K562 (cell line): Measurements from ENCODE around the gene CHRM1. TPM values are rescaled to one million over a fixed set of nuclear protein-coding genes. Genes with fewer than 3 reads are reported as not detected.

Experiments used
- ATAC-seq: fragments of 200-7000 bp; cut with Tn5 transposase; 3 replicates; pipeline ENCODE4 v1.9.1; 2020; ENCODE audit warnings: moderate library complexity
- BruUV-seq: library from RNA; stranded (reverse); fragments of 400-500 nt; replicated peaks from 2 replicates; lab custom pipeline; 2021; lab: Mats Ljungman, UMichigan
- CTCF ChIA-PET: fragments of 300-600 bp; formaldehyde crosslinking; extraction: SDS; loops from one replicate; lab custom pipeline; 2021; ENCODE audit warnings: low intra/inter-chr PET ratio; lab: Yijun Ruan, JAX
- POLR2A ChIA-PET: fragments of 300-600, 350-650 bp; sonication (Branson Sonifier 250); formaldehyde crosslinking; extraction: SDS; loops from one replicate; lab custom pipeline; 2021; ENCODE audit warnings: antibody characterized with exemption, inconsistent platforms; lab: Yijun Ruan, JAX
- DNase-seq, 4 experiments: peaks; one replicate each; pipeline versions ENCODE4 v3.0.0 to v3.0.0-alpha.2; 2011 to 2018; ENCODE audit warnings: low spot score in 3 of 4, mixed read lengths in 3 of 4; ENCODE audit errors: extremely low read depth in 1 of 4
- FAIRE-seq: peaks from 2 replicates; lab custom pipeline; 2011; peaks lifted over from hg19 to GRCh38; lab: Jason Lieb, UNC
- H2AFZ ChIP-seq: 2 replicates; pipeline ENCODE4 v1.6.0; 2011; ENCODE audit warnings: low read depth, low read length, control low read depth, inconsistent platforms
- H3K27ac ChIP-seq: fragments of 200-600 bp; 3 replicates; pipeline ENCODE4 v1.8.0; 2011; ENCODE audit warnings: low read depth, mild to moderate bottlenecking, control low read depth, inconsistent platforms, low read length, moderate library complexity, mixed read lengths; ENCODE audit errors: extremely low read depth
- H3K27me3 ChIP-seq, 2 experiments: fragments of 300-600 bp in 1 of 2; 2 replicates in 1 of 2; 3 replicates in 1 of 2; pipeline versions ENCODE4 v1.6.0 to v1.8.0; 2011; ENCODE audit warnings: inconsistent platforms in 2 of 2, low read length in 2 of 2, mild to moderate bottlenecking in 1 of 2, mixed read lengths in 1 of 2, moderate library complexity in 1 of 2; ENCODE audit not compliant: control insufficient read depth in 2 of 2, insufficient read depth in 2 of 2
- H3K36me3 ChIP-seq: fragments of 300-600 bp; 3 replicates; pipeline ENCODE4 v1.8.0; 2011; ENCODE audit warnings: mild to moderate bottlenecking, low read length, inconsistent platforms; ENCODE audit not compliant: control insufficient read depth, insufficient read depth
- H3K4me1 ChIP-seq, 2 experiments: fragments of 200-600 bp in 1 of 2; replicated peaks in 1 of 2; 2 replicates in 1 of 2; 3 replicates in 1 of 2; pipeline versions ENCODE4 v1.5.1 to v1.8.0; 2011; ENCODE audit warnings: inconsistent platforms in 2 of 2, low read length in 2 of 2, mild to moderate bottlenecking in 1 of 2, mixed read lengths in 1 of 2, moderate library complexity in 1 of 2; ENCODE audit not compliant: control insufficient read depth in 2 of 2, insufficient read depth in 2 of 2
- H3K4me2 ChIP-seq: 2 replicates; pipeline ENCODE4 v1.6.1; 2011; ENCODE audit warnings: low read length, control low read depth, inconsistent platforms, mixed read lengths; ENCODE audit not compliant: insufficient read depth
- H3K4me3 ChIP-seq: fragments of 200-600 bp; sonication (generic), shearing (Covaris generic); 2 replicates; pipeline ENCODE4 v1.5.1; 2016; ENCODE audit warnings: control low read depth, inconsistent platforms
- H3K79me2 ChIP-seq: fragments of 200-600 bp; 3 replicates; pipeline ENCODE4 v1.8.0; 2011; ENCODE audit warnings: low read length, inconsistent platforms; ENCODE audit not compliant: control insufficient read depth, insufficient read depth
- H3K9ac ChIP-seq, 2 experiments: 2 replicates each; pipeline versions ENCODE4 v1.6.0 to v1.6.1; 2011; ENCODE audit warnings: low read depth in 2 of 2, low read length in 2 of 2, control low read depth in 1 of 2, inconsistent platforms in 1 of 2, mild to moderate bottlenecking in 1 of 2, mixed read lengths in 1 of 2; ENCODE audit not compliant: insufficient read depth in 1 of 2
- H3K9me1 ChIP-seq: one replicate; pipeline ENCODE4 v1.6.0; 2011; ENCODE audit warnings: inconsistent platforms, mild to moderate bottlenecking, low read length, moderate library complexity; ENCODE audit not compliant: control insufficient read depth, insufficient read depth
- H3K9me3 ChIP-seq: replicated peaks from 2 replicates; pipeline ENCODE4 v1.5.1; 2011; ENCODE audit warnings: low read depth, low read length, inconsistent platforms; ENCODE audit not compliant: control insufficient read depth, insufficient read depth
- H4K20me1 ChIP-seq: replicated peaks from 2 replicates; pipeline ENCODE4 v1.6.1; 2011; ENCODE audit warnings: low read length, inconsistent platforms, mixed read lengths; ENCODE audit not compliant: control insufficient read depth, insufficient read depth
- MAFF ChIP-seq: IDR thresholded peaks from 2 replicates; pipeline ENCODE4 v1.6.1; 2012; ENCODE audit warnings: low read length, improper control_type of control experiment
- NR1H2 ChIP-seq: sonication (generic); formaldehyde crosslinking; IDR thresholded peaks from 2 replicates; pipeline ENCODE4 v1.4.0; 2020; ENCODE audit warnings: mild to moderate bottlenecking, missing genetic modification reagents
- PML ChIP-seq: IDR thresholded peaks from 2 replicates; pipeline ENCODE4 v1.6.1; 2012; ENCODE audit warnings: low read length, inconsistent platforms
- SMARCA5 ChIP-seq: fragments of 450-650 bp; IDR thresholded peaks from 2 replicates; pipeline ENCODE4 v1.6.1; 2016
- TCF3 ChIP-seq: sonication (generic); formaldehyde crosslinking; IDR thresholded peaks from 2 replicates; pipeline ENCODE4 v1.4.0; 2020; ENCODE audit warnings: mild to moderate bottlenecking, missing genetic modification reagents
- ZNF253 ChIP-seq: fragments of 250-450 bp; sonication (Bioruptor Pico); conservative IDR thresholded peaks from 2 replicates; pipeline ENCODE4 v1.6.1; 2021; ENCODE audit warnings: mild to moderate bottlenecking
- WGBS: fragments of 100-300 bp; shearing (Covaris generic); methylation state at CpG from one replicate; pipeline ENCODE4 v1.1.6; 2016; ENCODE audit warnings: low coverage, mixed read lengths; ENCODE audit not compliant: insufficient coverage; ENCODE audit errors: missing lambda C conversion rate; 5-methylcytosine and 5-hydroxymethylcytosine counted together
- in situ Hi-C: fragments of 300-500 bp; cut with MboI; formaldehyde crosslinking; loops from 4 replicates; pipeline ENCODE4 v1.15.0; 2018; ENCODE audit warnings: inconsistent platforms, mixed read lengths
- intact Hi-C: fragments of 100-400 bp; cut with micrococcal nuclease; formaldehyde crosslinking; loops from 2 replicates; pipeline ENCODE4 v1.14.2; 2022
- polyA plus RNA-seq, 8 experiments: library from polyadenylated mRNA; depleted of rRNA in 4 of 8; stranded (reverse) in 5 of 8; unstranded in 3 of 8; fragments of >200 nt; fragmentation: Nextera tagmentation in 2 of 8; fragmentation: Illumina TruSeq in 1 of 8; extraction: Ambion mirVana in 2 of 8; extraction: Trizol in 1 of 8; gene quantifications; 2 replicates each; pipeline versions ENCODE4 v1.2.1 to v1.2.3, GENCODE V29; 2011 to 2014; ENCODE audit warnings: inconsistent platforms in 1 of 8, missing spikeins in 1 of 8
- total RNA-seq, 7 experiments: library from RNA; depleted of rRNA in 6 of 7; stranded (reverse); fragments of >200 nt in 6 of 7; fragmentation: Illumina TruSeq in 2 of 7; extraction: Trizol in 2 of 7; gene quantifications; 2 replicates each; pipeline versions ENCODE4 v1.2.1 to v1.2.3, GENCODE V29; 2011 to 2021; ENCODE audit warnings: low replicate concordance in 1 of 7

CHRM1 gene
- total and polyA plus RNA-seq, 9 of the 15 experiments (the other 6 are each of a cell fraction or from before 2014, with no cell fraction given): not detected

GRCh38 chr11:62908468-62909072 lies 12.6 kb downstream of the CHRM1 start:
- POLR2A ChIA-PET: interaction anchor here (0.6 to 1.0 kb wide), 3 partner anchors 13 to 60 kb away, joined by 3 to 5 read pairs (median 3); partner anchors contain the start of gene CHRM1
- no peaks in the 10 kb centered on the region for H4K20me1 ChIP-seq
- TF ChIP-seq MAFF: no peak
- TF ChIP-seq SMARCA5: no peak
- TF ChIP-seq ZNF253 (CRISPR knock-in tag): no peak
- TF ChIP-seq NR1H2: no peak
- no peak for TF ChIP-seq PML
- no peak for TF ChIP-seq TCF3
- TF ChIP-seq, all 486 proteins: peak for 0
- Histone ChIP-seq H2AFZ (no peak overlapping the region), H3K27me3 (peaks cover 3 to 25% of the 10 kb centered on the region in 2 experiments; a peak in 3 of 5 replicates), H3K4me3 (no peak overlapping the region), H3K36me3 (no peaks in the 10 kb centered on the region), H3K9me3 (no peaks in the 10 kb centered on the region), H3K9me1 (no peaks in the 10 kb centered on the region), H3K79me2 (no peaks in the 10 kb centered on the region), H3K27ac (no peak overlapping the region), H3K9ac (0 out of 4 replicates have a peak overlapping the region, but pooled peaks of 1 of the 2 experiments have one; percentile 39), H3K4me1 (peaks cover 6 to 18% of the 10 kb centered on the region in 2 experiments), H3K4me2 (no peak overlapping the region)
- intact Hi-C loops (loop anchor here (5.0 kb wide), 1 partner anchor 69 kb away; no protein-coding TSS in a partner anchor), in situ Hi-C loops (loop anchor here (5.0 kb wide), 2 partner anchors 114 to 294 kb away; no protein-coding TSS in a partner anchor)
- CTCF ChIA-PET: interaction anchor here (3.4 kb wide), 1 partner anchor 115 kb away, joined by 36 read pairs; no protein-coding TSS in a partner anchor
- FAIRE-seq (no peak), ATAC-seq (no peak), DNase-seq (no peak)
- BruUV-seq: no TSS peak
- WGBS: 21% methylated on average over 9 of the region's 9 CpGs
